Anterior cingulate cortex (tissue), 58 donors: ENCODE measurements around the gene NUDT15.

Source experiments
- DNase-seq, 58 donors: peaks; one replicate each; lab custom pipeline; 2025; lab: John Stamatoyannopoulos, UW

NUDT15 gene

DNA sequence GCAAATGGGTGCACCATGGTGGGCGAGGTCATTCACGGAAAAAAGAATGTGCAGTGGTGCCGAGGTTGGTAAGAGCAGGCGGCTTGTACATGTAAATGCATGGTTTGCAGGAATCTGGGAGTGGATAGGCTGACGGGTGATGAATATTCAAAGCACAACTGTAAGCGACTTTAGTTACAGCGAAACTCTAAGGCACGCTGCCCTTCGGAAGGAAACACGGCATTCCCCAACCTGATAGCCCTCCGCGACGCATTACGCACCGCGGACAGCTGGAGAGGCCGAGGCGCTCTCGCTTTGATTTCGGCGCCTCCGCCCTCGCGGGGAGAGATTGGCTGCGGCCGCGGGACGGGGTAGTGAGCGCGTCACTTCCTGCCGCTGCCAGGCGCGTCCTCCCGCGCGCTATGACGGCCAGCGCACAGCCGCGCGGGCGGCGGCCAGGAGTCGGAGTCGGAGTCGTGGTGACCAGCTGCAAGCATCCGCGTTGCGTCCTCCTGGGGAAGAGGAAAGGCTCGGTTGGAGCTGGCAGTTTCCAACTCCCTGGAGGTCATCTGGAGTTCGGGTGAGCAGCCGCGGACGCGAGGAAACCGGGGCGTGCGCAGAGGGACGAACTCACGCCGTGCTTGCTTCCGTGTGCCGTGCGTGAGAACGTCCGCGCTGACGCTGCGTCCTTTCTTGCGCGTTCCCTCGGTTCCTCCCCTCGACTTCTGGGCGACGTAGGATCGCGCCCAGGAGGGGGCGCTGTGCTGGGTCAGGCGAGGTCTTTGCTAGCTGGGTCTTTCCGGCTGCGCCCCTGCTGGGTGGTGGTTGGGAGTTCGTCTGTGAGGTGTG, at the start of gene NUDT15:
Gene NUDT15 (plus strand): TSS at position 381 of the 828 bp plus-strand sequence. CDS start 21 bp downstream, at position 402.
- peak; percentile 60 to 98 (median 92) for DNase-seq

GRCh38 chr13:47990427-47990826, 47.1 kb upstream of the NUDT15 start:
- no peak for DNase-seq

GRCh38 chr13:47990920-47991466, 46.5 kb upstream of the NUDT15 start:
- DNase-seq, result no peak

DNA sequence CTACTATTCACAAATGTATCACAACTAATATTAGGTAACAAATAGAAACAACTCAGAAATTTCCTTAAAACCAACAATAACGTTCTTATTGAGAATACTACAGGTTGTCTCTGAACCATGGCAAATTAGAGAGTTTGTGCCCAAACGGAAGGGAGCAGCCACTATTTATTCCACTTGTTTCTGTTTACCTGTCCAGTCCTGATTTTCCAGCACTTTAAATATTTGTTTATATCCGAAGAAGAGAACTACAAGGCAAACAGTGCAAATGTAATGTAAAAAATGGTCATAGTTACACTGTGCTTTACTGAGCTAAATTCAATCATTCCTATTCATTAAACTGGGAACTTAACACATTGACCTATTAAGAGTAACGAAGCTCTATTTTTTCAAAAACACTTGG, 45.7 kb upstream of the NUDT15 start:
- no peak for DNase-seq

GRCh38 chr13:47997384-47997783, 40.1 kb upstream of the NUDT15 start:
- no peak for DNase-seq

DNA sequence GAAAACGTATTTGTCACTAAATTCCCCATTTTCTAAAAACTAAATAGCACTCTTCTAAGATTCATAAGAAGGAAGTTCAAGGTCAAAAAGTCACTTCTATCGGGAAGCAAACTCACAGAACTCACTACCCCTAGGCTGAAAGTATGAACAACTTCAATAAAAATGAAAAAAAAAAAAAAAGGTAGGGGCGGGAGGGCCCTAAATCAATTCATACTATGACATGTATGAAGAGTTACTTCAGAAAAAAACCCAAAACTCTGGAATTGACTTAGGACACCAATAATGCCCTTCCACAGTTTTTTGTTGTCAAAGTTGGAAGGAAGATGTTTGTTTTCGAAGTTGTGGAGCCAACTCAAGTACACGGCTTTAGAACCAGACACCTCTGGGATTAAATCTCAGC, 37.6 kb upstream of the NUDT15 start:
- no peak for DNase-seq

DNA sequence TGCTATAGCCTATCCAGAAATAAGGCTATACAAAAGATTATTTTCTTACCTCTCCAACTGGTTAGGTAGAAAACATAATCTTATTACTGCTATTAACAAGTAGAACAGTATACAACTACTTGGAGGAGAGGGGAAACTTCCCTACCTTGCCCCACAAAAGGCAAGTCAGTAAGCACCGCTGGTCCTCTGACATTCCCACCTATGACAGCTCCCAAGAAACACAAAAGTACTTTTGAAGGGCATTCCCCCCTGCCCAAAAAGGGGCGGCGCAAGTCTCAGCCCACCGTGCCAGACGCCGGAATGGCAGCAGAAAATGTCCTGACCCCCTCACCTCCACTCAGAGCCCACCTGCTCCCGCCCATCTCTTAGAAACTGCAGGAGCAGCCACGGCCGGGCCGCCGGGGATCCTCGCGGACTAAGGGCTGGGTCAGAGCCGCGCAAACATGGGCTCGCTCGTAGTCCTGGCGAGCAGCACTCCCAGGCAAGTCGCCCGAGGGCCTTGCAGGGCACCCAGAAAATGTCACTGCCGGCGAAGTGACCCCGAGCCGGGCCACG, 36.9 kb upstream of the NUDT15 start:
- peak in 5 of 58 donors; percentile 36 to 59 (median 48) for DNase-seq

DNA sequence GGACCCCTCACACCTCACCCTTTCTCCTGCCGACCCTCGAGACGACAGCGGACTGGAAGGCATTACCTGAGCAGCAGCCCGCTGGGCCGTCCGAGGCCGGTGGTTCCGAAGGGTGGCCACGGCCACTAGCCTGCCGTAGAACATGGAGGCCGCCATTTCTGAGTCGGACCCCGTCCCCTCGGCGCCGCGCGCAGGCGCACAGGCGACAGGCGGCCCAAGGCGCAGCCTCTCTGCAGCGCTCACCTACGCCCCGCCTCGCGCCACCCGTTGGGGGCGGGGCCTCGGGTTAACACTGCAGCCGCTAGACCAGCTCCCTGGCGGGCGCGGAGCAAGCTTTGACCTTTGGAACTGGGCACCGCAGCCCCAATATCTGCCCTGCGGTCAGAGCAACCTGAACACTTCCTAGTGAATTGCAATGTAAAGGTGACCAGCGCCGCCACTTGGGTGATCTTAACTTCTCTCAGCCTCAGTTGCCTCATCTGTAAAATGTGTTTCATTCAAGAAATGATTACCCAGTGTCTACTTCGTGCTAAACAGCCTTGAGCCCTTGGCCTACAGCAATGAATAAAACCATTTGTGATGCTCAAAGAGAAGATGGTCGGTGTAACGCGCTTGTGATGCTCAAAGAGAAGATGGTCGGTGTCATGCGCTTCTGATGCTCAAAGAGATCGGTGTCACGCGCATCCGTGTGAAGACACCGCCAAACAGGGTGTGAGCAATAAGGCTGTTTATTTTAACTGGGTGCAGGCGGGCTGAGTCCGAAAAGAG, 36.2 kb upstream of the NUDT15 start, which contains the start of gene SUCLA2:
Gene SUCLA2 (minus strand): TSS at position 160 of the 768 bp plus-strand sequence. CDS start 4 bp downstream, at position 156.
- peak; percentile 11 to 91 (median 82) for DNase-seq

DNA sequence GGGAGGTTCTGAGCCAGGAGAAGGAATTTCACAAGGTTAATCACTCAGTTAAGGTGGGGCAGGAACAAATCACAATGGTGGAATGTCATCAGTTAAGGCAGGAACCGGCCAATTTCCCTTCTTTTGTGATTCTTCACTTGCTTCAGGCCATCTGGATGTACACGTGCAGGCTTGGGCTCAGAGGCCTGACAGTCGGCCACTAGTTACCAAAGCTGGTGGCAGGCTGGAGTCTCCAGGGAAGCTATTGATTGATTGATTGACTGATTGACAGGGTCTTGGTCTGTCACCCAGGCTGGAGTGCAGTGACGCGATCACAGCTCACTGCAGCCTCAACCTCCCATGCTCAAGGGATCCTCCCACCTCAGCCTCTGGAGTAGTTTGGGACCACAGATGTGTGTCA, 35.5 kb upstream of the NUDT15 start:
- DNase-seq, result peak in 4 of 58 donors; percentile 2 to 4 (median 2)

DNA sequence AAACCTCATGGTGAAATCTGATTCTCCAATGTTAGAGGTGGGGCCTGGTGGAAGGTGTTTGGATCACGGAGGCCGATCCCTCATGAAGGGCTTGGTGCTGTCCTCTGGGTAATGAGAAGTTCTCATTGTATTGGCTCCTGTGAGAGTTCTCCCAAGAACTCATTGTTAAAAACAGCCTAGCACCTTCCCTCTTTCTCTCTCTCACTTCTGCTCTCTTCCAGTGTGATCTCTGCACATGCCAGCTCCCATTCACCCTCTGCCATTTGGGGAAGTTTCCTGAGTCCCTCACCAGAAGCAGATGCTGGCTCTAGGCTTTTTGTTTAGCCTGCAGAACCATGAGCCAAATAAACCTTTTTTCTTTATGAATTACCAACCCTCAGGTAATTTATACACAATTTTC, 33.3 kb upstream of the NUDT15 start:
- peak in 5 of 58 donors; percentile 1 to 11 (median 2) for DNase-seq

- no peak for DNase-seq
Measured at GRCh38 chr13:48006396-48006795, 31.1 kb upstream of the NUDT15 start.

- no peak for DNase-seq
Measured at GRCh38 chr13:48009284-48009683, 28.2 kb upstream of the NUDT15 start.

- no peak for DNase-seq
Measured at GRCh38 chr13:48010698-48011097, 26.8 kb upstream of the NUDT15 start.

GRCh38 chr13:48012668-48013067, 24.9 kb upstream of the NUDT15 start:
- DNase-seq, result no peak

DNA sequence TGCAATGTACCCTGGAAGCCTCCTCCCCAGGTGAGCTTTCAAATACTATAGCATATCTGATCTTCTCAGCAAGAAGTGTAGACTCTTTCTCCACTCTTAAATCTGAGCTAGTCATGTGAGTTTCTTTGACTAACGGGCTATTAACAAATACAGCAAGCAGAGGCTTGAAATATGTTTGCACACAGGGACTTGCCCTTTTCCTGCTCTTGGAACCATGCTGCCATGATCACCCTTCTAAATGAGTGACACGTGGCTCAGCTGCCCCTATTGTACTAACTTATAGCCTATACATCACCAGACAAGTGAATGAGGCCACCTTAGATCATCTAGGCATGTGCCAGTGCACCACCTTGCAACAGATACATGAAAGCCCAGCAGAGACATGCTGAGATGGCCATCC, 23.2 kb upstream of the NUDT15 start:
- DNase-seq, result no peak

DNA sequence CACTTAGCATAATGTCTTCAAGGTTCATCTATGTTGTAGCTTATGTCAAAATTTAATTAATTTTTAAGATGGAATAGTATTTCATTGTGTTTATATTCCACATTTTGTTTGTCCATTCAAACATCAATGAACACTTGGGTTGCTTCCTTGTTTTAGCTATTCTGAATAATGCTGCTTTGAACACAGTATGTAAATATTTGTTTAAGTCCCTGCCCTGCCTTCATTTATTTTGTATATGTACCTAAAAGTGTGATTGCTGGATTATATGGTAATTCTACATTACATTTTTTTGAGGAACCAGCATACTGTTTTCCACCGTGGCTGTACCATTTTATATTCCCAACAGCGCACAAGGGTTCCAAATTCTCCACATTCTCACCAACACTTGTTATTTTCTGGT, 18.9 kb upstream of the NUDT15 start:
- no peak for DNase-seq

DNA sequence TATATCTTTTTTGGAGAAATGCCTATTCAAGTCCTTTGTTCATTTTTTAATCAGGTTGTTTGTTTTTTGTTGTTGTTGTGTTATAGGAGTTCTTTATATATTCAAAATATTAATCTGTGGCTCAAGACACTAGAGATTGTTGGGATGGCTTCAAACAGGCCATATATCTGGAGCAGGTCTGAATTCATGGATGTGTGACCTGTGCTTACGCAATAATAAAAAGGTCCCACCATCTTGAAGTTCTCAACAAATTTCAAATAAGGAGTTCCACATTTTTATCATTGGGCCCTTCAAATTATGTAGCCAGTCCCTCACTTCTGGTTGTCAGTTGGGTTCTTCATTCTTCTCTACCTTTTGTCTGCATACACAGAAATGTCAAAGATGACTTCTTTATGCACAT, 17.7 kb upstream of the NUDT15 start:
- DNase-seq, result no peak

- DNase-seq, result no peak
Measured at GRCh38 chr13:48028066-48028465, 9.5 kb upstream of the NUDT15 start.

- DNase-seq, result no peak
Measured at GRCh38 chr13:48029859-48030258, 7.7 kb upstream of the NUDT15 start.

DNA sequence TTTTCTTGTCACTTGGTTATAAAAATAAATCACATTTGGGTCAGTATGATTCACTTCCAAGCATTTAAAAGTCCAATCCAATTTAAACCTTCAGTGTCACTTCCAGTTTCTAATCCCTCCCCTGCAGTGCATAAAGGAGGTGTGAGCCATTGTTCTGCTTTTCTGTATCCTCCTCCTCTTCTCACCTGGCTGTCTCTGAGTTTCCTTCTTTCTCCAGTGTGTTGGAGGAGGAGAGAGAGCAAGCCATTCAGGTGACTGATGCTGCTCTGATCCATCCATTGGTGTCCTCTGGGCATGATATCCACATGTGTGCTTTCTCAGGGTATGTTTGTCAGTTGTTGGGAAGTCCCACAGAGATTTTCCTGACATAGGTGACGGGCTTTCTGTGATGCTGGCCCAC, 1.2 kb downstream of the NUDT15 start:
- DNase-seq, result peak in 3 of 58 donors; percentile 2 to 13 (median 7)

GRCh38 chr13:48040049-48040448, 2.5 kb downstream of the NUDT15 start:
- DNase-seq, result no peak
